SIG-M5 (cell line): ENCODE data around the gene KREMEN2.

Source experiments
- DNase-seq: peaks from one replicate; lab custom pipeline; 2025; lab: John Stamatoyannopoulos, UW

The KREMEN2 gene

DNA sequence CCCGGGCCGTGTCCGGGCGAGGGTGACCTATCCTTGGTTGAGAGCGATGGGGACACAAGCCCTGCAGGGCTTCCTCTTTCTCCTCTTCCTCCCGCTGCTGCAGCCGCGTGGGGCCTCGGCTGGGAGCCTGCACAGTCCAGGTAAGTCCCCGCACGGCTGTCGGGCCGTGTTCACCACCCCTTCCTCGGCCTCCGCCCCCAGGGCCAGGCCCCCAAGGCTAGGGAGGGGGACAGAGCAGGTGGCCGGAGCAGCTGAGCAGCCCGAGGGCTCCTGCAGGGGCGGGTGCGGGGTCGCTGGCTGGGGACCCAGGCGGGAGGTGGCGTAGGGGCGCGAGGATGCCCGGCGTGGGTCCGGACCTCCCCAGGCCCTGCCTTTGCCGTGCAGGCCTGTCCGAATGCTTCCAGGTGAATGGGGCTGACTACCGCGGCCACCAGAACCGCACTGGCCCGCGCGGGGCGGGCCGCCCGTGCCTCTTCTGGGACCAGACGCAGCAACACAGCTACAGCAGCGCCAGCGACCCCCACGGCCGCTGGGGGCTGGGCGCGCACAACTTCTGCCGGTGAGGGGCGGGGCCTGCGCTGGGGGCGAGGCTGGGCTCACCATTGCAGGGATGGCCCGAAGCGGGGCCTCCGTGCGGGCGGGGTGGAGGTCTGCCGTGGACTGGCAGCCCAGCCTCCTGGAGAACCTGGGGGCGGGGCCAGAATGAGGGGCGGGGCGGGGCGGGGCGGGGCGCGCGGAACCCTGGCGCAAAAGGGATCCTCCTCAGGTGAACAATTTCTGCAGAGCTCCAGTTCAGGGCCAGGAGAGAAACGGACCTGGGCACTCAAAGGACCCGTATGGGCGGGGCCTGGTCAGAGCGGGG lies 631 bp downstream of the KREMEN2 start:
- peak; percentile 27 for DNase-seq

DNA sequence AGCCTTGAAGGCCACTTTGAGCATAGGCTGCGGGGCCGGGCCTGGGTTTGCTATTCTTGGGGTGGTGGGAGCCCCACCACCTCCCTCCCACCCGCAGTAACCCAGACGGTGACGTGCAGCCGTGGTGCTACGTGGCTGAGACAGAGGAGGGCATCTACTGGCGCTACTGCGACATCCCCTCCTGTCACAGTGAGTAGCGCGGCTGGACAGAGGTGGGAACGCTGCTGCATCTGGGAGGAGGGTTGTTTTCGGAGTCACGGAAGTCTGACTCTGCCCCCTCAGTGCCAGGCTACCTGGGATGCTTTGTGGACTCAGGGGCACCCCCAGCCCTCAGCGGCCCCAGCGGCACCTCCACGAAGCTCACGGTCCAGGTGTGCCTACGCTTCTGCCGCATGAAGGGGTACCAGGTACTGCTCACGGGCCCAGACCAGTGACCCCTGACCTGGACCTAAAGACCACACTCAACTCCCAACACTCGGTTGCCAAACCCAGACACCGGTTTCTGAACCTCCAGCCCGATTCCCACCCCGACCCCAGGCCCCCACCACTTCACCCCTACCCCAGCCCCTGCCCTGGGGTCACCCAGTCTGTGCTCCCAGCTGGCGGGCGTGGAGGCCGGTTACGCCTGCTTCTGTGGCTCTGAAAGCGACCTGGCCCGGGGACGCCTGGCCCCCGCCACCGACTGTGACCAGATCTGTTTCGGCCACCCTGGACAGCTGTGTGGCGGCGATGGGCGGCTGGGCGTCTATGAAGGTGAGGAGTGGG lies 2.1 kb downstream of the KREMEN2 start:
- no peak for DNase-seq

DNA sequence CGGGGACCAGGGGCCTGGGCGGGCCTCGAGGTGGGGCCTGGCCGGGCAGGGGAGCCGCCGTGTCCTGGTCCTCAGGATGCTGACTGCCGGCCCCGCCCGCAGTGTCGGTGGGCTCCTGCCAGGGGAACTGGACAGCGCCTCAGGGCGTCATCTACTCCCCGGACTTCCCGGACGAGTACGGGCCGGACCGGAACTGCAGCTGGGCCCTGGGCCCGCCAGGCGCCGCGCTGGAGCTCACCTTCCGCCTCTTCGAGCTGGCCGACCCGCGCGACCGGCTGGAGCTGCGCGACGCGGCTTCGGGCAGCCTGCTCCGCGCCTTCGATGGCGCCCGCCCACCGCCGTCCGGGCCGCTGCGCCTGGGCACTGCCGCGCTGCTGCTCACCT lies 2.7 kb downstream of the KREMEN2 start:
- no peak for DNase-seq

DNA sequence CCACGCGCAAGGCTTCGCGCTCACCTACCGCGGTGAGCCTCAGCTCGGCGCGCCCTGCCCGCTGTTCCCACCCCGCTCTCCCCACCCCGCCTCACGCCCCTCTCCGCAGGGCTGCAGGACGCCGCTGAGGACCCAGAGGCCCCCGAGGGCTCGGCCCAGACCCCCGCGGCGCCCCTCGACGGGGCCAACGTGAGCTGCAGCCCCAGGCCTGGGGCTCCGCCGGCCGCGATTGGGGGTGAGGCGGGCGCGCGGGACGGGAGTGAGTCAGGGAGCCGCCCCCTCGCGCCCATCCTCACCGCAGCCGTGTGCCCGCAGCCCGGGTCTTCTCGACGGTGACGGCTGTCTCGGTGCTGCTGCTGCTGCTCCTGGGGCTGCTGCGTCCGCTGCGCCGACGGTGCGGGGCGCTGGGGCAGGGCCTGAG lies 3.1 kb downstream of the KREMEN2 start:
- no peak for DNase-seq

DNA sequence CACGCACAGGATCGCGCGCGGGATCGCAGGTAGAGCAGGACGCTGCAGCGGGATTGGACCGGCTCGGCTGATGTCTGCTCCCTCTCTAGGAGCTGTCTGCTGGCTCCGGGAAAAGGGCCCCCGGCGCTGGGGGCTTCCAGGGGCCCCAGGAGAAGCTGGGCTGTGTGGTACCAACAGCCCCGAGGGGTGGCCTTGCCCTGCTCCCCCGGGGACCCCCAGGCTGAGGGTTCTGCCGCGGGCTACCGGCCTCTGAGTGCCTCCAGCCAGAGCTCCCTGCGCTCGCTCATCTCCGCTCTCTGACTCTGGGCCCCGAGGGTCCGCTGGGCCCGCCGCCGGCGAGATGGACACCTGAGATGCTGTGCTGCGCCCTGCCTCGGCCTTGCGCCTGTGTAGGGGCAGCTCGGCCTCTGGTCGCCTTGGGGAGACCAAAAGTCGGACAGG lies 3.7 kb downstream of the KREMEN2 start:
- DNase-seq, result no peak

DNA sequence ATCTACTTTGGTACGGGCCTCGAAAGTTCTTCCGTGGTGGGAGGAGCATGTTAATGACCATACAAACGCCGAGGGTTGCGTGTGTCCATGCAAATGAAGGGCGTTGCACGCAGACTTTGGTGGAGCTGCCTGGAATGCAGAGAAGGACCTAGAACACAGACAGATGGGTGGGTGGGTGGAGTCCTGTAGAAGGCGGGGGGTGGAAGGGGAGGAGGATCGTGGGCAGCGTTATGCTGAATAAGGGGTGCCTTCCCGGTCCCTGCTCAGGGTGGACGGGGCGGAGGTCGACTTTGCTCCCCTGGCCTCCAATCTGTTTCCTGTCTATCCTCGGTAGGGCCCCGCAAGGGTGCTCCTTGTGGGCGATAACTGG lies 4.3 kb downstream of the KREMEN2 start:
- no peak for DNase-seq

DNA sequence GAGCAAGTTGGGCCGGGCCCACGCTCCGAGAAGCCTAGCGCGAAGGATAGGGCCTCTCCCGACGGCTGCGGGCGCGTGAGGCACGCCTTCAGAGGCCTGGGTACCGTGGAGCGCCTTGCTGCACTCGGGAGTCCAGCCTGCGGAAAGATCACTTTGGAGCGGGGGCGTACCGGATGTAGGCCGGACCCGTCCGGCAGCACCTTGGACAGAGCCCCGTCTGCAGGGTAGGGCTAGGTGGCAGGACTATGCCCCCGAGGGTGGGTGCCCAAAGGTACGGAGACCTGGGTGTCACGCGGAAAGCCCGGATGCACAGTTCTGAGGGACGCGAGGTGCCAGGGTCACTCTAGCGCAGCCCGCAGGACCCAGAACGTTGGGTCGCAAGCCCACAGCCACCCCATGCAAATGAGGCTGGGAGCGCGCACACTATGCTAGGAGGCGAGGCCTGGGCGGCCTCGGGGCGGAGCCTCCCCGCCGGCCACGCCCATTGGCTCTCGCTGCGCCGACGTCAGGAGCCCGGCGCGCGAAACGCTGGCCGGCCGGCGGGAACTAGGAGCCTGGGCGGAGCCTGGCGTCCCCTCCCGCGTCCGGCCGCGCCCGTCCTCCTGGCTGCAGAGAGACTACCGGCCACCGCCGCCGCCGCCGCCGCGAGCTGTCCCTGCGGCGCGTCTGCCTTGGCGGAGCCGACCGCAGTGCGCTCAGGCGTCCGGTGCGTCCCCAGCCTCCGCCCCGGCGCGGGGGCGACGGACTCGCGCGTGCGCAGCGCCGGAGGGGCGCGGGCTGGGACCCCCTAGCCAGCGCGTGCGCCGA lies 4.9 kb downstream of the KREMEN2 start, which contains the start of gene PAQR4:
TSS of gene PAQR4 (plus strand) at position 611 of the 807 bp plus-strand sequence. CDS start 327 bp downstream, outside the sequence.
- DNase-seq, result no peak

DNA sequence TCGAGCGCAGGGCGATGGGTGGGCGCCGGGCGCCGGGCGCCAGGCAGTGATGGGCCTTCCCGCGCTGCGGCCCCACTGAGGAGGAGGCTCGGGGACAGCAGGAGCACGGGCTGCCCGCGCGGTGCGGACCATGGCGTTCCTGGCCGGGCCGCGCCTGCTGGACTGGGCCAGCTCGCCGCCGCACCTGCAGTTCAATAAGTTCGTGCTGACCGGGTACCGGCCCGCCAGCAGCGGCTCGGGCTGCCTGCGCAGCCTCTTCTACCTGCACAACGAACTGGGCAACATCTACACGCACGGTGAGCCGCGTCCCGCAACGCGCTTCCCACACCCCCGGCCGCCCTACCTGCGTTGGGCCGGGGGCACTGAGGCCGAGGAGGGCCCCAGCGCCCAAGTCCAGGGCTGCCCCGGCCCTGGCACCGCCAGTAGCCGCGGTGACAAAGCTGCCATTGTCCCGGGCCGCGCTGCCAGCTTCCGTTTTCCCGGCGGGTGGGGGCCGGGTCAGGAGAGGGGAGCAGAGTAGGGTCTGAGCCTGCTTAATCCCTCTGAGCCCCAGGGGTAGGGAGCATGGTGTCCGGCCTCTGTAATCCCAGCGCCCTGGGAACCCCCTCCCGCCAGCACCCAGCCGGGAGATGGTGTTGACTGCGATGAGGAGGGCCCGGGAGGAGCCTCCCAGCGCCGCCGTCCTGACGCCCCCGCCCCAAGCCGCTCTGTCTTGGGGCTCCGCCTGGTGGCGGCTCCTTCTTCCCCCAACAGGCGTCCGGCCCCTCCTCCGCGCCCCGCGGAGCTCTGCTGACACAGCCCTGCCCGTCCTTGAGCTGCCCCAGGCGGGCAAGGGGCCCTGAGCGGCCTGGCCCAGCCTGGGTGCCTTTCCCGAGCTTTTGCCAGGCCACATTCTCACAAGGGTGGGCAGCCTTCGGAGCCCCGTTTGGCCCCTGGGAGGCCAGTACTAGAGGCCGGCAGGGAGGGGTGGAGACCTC lies 5.8 kb downstream of the KREMEN2 start:
- DNase-seq, result peak; percentile 22

DNA sequence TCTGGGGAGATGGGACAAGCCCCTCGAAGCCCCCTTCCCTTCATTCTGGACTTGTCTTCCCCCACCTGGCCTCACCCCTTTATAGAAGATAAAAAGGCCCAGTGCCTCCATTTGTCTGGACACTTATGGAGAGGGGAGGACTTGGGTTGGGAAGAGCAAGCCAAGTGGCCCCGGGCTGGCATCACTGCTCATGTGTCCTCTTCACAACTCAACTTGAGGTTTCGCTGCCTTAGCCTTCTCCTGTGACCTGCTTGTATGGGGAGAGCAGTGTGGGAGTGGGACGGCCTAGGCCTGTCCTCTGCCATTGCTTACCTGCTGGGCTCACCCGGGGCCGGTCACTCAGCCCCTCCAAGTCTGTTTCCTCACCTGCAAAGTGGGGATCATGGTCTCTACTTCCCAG lies 6.5 kb downstream of the KREMEN2 start:
- no peak for DNase-seq

DNA sequence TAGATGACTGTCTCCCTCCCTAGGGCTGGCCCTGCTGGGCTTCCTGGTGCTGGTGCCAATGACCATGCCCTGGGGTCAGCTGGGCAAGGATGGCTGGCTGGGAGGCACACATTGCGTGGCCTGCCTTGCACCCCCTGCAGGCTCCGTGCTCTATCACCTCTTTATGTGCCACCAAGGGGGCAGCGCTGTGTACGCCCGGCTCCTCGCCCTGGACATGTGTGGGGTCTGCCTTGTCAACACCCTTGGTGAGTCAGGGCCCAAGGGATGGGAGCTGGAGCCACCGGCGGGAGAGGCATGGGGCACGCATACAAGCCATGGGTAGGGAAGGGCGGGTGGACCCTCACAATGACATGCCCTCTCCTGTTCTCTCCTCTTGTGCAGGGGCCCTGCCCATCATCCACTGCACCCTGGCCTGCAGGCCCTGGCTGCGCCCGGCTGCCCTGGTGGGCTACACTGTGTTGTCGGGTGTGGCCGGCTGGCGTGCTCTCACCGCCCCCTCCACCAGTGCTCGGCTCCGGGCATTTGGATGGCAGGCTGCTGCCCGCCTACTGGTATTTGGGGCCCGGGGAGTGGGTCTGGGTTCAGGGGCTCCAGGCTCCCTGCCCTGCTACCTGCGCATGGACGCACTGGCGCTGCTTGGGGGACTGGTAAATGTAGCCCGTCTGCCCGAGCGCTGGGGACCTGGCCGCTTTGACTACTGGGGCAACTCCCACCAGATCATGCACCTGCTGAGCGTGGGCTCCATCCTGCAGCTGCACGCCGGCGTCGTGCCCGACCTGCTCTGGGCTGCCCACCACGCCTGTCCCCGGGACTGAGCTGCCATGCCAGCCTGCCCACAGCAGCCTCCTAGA lies 7.3 kb downstream of the KREMEN2 start:
- DNase-seq, result no peak

DNA sequence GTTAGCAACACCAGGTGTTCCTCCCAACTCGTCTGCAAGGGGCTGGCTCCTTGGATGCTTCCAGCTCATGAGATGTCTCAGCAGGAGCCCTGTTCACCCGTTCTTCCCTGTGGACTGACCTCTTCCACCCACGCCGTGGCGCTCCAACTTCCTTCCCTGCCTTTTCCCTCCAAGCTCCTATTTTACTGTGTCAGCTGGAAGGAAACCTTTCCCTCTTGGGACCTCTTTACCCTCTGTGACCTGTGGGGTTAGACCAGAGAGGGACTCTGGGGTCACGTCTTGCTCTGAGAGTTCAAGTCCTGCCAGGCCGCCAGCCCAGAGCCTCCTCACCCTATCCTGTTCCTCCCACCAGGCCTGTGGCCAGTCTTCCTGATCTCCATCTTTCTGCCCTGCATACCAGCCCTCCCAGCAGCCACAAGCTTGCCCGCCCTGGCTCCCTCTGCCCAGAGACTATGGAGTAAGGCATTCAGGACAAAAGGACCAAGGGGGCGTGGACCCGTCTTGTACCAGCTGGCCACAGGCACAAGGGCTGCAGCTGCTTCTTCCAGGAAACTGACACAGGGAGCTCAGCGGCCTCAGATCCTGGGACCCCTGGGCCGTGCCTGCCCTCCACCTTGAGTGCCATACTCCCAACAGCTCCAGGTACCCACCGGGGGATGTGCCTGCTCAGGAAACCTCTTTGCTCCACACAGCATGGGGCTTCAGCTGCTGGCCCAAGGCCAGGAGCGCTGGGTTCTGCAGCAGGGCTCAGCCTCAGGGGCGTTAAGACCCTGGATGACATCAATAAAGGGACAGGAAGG lies 8.1 kb downstream of the KREMEN2 start:
- no peak for DNase-seq

DNA sequence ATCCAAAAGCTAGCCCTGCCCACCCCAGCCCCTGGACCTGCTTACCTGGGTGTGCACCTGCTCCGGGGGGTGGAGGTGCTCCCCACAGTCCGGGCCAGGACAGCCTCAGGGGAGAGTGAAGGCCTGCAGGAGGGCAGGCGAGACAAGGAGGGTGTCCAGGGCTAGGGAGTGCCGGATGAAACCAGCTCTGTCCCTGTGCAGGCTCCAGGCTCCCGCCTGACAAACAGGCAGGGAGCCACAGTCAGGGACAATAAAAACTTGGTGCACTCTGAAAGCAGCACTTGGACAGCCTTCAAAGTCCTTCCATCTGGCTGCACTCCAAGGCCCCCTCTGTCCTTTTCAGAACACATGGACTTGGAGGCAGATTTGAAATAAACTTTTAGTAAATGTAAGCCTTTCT lies 9.0 kb downstream of the KREMEN2 start:
- DNase-seq, result no peak

DNA sequence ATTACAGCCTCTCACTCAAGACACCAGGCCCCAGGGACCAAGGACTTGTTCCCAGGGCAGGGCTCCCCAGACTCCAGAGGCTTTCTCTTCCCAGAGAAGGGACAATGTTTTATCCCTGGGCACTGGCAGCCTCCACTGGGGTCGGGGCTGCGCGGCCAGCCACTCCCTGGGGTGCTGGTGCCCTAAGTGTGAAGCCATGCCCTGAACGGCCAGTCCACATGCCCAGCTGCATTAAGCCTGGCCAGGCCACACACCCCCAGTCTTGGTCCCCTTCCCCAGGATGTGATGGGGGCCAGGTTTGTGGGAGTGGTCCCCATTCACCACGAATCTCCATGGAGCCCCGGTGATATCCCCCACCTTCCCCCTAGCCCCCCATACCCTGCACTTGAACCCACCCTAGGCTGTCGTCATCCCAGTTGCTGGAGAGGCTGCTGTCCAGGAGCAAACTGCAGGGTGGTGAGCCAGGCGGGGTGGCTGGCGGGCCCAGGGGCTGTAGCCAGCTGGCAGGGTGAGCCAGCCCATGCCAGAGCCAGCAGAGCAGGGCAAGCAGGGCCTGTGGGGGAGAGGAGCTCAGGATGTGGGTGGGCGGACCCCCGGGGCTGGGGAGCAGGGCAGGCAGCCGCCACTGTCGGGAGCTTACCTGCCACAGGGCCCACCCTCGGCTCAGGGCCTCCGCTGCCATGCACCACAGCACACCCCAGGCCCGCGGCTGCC lies 9.7 kb downstream of the KREMEN2 start:
- DNase-seq, result no peak

DNA sequence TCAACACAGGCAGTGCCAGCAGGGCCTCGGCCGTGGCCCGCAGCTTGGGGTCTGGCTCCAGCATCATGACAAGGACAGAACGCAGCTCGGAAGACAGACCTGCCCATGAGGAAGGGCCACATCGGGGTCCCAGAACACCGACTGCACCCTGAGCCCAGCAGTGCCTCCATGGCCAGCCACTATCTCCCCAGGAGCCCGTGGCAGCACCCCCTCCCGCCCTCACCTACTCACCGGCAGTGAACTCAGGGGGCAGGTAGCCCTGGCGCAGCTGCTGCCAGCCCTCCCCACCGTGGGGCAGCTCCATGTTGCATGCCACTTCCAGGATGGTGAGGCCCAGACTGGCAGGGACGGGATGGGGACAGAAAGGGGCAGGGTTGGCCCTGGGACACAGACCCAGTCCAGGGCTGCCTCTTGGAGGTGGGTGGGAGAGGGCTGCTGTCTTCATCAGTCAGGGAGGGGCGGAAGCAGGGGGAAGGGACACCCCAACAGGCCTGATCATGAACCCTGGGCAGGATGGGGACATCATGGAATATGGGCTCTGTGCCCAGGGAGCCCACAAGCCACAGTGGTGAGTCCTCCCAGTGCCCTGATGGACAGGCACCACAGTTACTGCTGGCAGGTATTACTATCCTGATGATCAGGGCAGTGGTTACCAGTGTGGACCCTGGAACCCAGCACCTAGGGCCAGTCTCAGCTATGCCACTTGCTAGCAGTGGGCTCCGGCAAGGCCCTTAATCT lies 10.4 kb downstream of the KREMEN2 start:
- DNase-seq, result no peak

DNA sequence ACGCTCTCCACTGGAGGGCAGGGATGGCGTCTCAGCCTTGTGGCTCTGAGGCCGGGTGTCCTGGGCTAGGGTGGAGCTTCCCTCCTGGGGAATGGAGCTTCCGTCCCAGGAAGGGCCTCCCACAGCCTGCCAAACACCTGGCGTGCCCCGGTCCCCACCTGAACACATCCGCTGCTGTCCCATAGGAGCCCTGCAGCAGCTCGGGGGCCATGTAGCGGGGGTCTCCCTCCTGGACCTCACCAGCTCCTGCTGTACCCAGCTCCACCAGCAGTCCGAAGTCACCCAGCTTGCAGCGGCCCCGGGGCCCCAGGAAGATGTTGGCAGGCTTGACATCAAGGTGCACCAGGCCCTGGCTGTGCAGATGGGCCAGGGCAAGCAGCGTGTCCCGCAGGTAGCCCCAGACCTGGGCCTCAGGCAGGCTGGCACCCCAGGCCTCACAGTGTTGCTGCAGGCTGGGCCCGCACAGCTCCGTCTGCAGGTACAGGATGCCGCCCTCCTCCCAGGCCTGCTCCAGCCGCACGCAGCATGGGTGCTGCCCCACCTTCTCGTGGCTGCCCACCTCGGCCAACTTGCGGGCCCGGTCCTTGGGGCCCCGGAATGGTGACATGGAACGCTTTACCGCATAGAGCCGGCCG lies 11.2 kb downstream of the KREMEN2 start:
- no peak for DNase-seq

DNA sequence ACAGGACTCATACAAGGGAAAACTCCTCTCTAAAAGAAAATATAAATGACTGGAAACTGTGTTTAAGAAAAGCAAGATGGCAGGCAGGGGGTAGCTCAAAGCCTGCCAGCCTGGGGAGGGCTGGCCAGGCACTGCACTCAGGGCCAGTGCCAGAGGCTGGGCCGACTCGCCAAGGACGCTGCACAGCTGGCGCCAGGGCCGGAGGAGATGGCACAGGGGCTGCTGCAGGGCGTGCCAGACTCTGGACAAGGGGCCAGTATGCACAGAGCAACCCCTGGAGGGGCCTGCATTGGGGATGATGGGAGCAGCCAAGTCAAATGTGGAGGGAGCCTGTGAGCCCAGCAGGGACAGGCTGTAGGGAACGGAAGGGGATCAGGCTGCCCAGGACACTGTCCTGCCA lies 12.1 kb downstream of the KREMEN2 start:
- DNase-seq, result no peak

DNA sequence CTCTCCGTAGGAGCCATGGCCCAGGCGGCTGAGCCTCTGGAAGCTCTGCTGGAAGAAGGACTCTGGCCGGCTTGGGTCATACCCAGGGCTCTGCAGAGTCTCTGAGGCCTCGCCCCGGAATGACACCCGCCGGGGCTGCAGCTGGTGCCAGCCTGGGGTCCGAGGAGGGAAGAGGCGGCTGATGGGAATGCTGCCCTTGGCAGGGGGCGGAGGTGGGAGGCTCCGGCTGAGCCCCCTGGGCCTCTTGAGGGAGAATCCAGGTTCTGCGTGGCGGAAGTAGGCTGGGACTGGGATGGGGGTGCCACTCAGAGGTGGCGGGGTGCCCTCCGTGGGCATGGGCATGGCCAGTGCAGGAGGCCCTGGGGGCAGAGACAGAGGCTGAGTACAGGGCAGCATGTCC lies 12.6 kb downstream of the KREMEN2 start:
- DNase-seq, result no peak

DNA sequence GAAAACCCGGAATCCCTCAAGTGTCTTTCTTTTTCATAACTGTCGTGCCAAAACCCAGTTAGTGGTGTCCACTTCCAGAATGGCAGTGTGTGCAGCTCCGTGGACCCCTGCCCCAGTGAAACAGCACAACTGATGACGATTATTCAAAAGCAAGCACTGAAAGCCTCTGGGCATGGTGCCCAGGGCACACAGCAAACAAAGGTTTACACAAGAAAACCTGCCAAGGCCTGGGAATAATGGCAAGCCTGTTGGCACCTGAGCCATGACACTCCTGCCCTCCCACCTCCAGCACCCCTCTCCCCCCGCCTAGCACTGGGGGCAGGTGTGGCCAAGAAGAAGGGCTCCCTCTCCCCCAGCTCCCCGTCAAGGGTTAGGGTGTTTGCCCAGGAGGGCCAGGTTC lies 13.4 kb downstream of the KREMEN2 start:
- DNase-seq, result no peak
